CD4-positive, alpha-beta T cell treated with Interleukin-6 at 100 ng/mL for 8 hours (primary cell): ENCODE measurements around the gene NFKB1.
A peak's percentile ranks its signal among the peaks of the same experiment; 100 is the strongest.
"Not testable (repeated sequence)": the region's sequence is repeated elsewhere in the genome, so short reads cannot be mapped to it uniquely, and the experiment has no call there.

Experiments used
- DNase-seq: peaks from one replicate; pipeline ENCODE4 v3.0.0-alpha.2; 2020; ENCODE audit warnings: mixed read lengths, low spot score

The NFKB1 gene, protein sequence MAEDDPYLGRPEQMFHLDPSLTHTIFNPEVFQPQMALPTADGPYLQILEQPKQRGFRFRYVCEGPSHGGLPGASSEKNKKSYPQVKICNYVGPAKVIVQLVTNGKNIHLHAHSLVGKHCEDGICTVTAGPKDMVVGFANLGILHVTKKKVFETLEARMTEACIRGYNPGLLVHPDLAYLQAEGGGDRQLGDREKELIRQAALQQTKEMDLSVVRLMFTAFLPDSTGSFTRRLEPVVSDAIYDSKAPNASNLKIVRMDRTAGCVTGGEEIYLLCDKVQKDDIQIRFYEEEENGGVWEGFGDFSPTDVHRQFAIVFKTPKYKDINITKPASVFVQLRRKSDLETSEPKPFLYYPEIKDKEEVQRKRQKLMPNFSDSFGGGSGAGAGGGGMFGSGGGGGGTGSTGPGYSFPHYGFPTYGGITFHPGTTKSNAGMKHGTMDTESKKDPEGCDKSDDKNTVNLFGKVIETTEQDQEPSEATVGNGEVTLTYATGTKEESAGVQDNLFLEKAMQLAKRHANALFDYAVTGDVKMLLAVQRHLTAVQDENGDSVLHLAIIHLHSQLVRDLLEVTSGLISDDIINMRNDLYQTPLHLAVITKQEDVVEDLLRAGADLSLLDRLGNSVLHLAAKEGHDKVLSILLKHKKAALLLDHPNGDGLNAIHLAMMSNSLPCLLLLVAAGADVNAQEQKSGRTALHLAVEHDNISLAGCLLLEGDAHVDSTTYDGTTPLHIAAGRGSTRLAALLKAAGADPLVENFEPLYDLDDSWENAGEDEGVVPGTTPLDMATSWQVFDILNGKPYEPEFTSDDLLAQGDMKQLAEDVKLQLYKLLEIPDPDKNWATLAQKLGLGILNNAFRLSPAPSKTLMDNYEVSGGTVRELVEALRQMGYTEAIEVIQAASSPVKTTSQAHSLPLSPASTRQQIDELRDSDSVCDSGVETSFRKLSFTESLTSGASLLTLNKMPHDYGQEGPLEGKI

DNA sequence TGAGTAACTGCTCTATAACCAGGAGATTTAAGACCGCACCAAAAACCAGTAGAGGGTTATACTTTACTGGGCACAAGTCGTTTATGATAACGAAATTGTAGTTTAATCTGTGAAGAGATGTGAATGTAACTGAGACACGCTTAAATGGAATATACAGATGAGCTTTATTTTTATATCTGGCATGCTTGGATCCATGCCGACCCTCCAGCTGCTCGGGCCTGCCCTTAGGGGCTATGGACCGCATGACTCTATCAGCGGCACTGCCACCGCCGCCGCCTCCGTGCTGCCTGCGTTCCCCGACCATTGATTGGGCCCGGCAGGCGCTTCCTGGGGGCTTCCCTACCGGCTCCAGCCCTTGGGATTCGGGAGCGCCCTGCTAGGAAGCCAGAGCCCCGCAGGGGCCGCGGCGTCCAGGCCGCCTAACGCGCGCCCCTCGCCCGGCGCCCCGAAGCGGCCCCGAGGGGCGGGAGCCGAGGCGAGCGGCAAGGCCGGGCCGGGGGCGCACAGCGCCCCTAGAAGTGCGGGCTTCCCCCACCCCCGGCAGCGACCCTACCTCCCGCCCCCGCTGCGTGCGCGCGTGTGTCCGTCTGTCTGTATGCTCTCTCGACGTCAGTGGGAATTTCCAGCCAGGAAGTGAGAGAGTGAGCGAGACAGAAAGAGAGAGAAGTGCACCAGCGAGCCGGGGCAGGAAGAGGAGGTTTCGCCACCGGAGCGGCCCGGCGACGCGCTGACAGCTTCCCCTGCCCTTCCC, at the start of gene NFKB1:
NFKB1 (plus strand) TSS at position 664 of the 751 bp plus-strand sequence. CDS start 24,160 bp downstream, outside the sequence.
- DNase-seq, result peak; percentile 80

DNA sequence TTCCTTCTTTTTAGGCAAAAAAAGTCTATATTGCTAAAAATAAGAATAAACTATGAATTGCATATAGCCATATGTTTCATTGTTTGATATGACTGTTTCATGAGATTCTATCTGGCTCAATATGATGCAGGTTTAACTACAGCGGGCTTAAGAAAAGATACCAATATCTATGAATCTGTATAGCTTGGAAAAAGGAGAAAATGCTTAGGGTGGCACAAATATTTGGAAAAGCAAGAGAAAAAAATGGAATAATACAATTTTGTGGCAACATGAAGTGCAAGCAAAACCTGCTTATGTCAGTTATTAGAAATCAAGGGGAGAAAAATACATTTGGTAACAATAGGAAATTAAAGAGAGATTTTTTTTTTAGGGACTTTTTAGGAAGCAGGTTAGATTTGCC, 48.3 kb upstream of the NFKB1 start:
- DNase-seq, result no peak

DNA sequence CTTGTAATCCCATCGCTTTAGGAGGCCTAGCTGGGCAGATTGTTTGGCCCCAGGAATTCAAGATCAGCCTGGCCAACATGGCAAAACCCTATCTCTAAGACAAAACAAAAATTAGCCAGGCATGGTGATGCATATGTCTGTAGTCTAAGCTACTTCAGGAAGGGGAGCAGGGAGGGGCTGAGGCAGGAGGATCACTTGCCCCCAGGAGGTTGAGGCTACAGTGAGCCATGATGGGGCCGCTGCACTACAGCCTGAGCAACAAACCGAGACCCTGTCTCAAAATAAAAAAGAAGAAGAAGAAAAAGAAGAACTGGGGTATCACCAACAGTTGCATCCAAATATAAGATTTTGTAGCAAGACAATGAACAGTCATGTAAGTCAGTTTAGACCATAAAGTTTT, 47.3 kb upstream of the NFKB1 start:
- DNase-seq, result no peak

DNA sequence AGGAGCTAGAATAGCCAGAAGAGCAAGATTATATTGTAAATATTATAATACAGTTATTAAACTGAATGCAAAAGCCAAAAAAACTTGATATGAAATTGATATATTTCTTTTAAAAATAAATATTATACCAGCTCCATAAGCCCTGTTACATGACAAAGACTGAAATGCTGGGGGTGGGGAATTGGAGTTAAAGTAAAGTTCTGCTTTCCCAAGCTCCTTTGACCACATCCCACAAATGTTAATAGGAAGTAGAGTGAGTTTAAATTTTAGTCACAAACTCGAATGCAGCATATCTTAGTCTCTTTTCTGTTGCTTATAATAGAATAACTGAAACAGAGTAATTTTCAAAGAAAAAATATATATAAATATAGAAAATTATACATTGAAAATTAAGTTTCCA, 46.9 kb upstream of the NFKB1 start:
- DNase-seq, result no peak

DNA sequence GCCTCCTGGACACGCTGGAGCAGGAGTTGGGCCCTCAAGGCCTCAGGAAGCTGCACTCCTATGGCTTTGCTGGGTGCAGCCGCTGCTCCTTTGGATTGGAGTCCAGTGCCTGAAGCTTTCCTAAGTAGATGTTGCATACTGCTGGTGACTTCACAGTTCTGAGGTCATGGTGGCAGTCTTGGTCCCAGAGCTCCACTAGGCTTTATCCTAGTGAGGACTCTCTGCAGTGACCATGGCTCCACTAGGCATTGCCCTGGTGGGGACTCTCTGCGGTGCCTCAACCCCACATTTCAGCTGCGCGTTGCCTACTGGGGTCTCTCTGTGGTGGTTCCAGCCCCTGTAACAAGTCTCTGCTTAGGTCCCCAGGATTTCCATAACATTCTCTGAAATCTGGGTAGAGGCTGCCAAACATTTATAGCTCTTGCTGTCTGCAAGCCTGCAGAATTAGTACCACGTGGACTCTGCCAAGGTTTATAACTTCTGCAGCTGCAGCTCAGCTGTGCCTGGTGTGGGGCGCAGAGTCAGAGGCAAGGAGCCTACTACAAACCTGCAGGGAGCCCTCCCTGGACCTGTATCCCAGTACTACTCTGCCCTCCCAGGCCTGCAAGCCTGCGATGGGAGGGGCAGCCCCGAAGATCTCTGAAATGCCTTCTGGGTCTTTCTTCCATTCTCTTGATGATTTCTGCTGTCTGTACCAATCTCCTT, 46.0 kb upstream of the NFKB1 start:
- DNase-seq, result no peak

DNA sequence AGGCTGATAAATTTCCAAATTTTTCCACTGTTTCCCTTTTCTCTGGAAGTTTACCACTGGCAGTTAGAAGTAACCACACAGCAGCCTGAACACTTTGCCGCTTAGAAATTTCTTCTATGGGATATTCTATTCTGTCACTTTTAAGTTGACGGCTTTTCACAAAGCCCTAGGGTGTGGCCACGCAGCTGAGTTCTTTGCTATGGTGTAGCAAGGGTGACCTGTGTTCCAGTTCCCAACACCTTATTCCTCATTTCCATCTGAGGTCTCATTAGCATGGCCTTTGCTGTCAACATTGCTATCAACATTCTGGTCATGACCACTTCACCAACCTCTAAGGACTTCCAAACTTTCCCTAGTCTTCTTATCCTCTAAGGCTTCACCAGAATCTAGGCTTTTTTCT, 45.4 kb upstream of the NFKB1 start:
- no peak for DNase-seq

DNA sequence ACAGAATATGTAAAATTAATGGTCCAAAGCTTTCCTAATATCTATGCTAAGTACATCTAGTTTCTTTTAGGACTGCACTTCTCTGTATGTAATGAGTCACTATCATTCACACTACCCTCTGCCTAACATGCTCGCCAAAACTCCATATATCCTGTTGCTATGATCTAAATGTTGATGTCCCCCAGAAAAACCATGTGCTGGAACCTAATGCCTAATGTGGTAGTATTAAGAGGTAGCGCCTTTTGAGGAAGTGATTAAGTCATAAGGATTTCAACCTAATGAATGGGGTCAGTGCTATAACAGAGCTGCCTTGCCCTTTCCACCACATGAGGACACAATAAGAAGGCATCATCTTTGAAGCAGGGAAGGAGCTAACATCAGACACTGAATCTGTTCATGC, 34.9 kb upstream of the NFKB1 start:
- no peak for DNase-seq

DNA sequence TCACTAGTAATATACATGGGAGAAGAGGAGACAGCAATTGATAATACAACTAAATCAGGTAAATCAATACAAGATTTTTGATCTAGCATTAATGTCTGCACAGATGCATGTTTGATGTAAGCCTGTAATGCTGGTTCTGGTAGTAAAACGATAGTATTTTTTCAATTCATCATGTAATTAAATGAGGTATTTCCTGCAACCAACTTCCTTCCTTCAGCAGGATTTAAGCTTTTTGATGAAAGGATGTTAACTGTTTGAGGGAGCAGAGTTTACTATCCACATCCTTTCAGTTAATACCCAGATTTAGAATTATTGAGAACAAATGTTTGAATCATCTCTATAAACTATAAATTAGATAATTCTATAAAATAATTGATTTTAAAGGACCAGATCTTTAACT, 31.4 kb upstream of the NFKB1 start:
- peak; percentile 11 for DNase-seq

DNA sequence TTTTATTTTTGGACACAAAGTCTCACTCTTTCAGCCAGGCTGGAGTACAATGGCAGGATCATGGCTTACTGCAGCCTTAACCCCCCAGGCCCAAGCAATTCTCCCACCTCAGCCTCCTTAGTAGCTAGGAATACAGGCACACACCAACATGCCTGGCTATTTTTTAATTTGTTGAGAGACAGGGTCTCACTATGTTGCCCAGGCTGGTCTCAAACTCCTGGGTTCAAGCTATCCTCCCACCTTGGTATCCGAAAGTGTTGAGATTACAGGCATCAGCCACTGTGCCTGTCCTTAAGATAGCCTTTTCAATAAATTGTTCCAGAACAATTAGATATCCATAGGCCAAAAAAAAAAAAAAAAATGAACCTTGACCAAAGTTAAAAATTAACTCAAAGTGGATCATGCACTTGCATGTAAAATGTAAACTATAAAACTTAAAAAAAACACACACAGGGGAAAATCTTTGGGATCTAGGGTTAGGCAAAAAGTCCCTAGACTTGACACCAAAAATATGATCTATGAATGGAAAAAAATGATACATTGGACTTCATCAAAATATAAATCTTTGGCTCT, 28.6 kb upstream of the NFKB1 start:
- no peak for DNase-seq

DNA sequence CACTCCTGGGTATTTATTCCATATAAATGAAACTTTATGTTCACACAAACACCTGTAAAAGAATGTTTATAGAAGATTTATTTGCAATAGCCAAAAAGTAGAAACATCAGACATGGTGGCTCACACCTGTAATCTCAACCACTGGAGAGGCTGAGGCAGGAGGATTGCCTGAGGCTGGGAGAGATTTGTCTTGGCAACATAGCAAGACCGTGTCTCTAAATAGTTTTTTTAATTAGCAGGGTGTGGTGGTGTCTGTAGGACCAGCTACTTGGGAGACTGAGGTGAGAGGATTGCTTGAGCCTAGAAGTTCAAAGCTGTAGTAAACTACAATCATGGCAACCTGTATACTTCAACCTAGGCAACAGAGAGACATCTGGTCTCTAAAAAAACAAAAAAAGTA, 27.7 kb upstream of the NFKB1 start:
- DNase-seq, result no peak

DNA sequence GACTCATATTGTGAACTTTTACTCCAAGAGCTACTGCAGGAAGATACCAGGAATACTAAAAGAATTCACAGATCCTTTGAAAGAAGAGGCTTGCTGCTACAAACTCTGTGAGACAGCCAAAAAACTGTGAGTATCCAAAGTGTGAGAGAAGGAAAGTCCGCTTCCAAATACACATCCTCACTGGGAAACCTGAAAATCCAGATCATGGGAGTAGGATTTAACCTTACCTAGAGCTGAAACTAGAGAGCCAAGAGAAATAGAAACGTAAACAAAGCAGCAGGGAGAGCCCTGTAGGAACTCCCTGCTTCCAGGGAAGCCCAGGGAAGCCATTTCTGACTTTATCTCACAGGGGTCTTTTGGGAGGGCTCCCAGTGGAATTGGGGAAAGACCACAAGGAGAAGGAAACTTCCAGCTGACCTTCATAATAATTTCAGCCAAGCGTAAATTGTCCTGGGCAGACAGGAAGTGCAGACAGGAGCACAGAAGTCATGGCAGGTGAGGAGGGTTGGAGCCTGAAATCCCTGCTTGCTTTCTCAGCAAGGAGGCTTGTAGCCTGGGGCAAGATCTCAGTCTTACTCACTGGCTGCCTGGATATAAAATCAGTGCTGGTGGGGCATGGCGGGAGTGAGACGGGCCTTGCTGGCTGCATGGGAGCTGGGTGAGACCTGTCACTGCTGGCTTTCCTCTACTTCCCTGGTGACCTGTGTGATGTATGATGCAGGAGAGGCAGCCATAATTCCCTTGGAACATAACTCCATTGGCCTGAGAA, 26.2 kb upstream of the NFKB1 start:
- DNase-seq, result no peak

DNA sequence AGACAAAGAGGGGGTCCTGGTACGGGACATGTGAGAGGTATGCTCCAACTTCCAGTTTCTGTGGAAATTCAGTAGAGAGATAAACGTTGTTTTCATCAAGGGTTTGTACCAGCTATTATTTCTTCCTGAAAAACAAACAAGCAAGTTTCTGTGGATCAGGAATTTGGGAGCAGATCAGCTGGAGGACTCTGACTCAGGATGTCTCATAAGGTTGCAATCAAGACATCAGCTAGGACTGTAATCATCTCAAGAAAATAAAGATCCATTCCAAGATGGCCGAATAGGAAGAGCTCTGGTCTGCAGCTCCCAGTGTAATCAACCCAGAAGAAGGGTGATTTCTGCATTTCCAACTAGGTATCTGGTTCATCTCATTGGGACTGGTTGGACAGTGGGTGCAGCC, 23.5 kb upstream of the NFKB1 start:
- no peak for DNase-seq

DNA sequence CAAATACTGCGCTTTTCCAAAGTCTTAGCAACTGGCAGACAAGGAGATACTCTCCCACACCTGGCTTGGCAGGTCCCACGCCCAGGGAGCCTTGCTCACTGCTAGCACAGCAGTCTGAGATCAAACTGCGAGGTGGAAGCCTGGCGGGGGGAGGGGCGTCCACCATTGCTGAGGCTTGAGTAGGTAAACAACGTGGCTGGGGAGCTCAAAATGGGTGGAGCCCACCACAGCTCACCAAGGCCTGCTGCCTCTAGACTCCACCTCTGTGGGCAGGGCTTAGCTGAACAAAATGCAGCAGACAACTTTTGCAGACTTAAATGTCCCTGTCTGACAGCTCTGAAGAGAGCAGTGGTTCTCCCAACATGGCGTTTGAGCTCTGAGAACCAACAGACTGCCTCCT, 23.0 kb upstream of the NFKB1 start:
- DNase-seq, result no peak

DNA sequence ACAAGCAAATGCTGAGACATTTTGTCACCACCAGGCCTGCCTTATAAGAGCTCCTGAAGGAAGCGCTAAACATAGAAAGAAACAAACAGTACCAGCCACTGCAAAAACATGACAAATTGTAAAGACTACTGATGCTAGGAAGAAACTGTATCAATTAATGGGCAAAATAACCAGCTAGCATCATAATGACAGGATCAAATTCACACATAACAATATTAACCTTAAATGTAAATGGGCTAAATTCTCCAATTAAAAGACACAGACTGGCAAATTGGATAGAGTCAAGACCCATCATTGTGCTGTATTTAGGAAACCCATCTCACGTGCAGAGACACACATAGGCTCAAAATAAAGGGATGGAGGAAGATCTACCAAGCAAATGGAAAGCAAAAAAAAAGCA, 21.3 kb upstream of the NFKB1 start:
- DNase-seq, result not testable (repeated sequence)

DNA sequence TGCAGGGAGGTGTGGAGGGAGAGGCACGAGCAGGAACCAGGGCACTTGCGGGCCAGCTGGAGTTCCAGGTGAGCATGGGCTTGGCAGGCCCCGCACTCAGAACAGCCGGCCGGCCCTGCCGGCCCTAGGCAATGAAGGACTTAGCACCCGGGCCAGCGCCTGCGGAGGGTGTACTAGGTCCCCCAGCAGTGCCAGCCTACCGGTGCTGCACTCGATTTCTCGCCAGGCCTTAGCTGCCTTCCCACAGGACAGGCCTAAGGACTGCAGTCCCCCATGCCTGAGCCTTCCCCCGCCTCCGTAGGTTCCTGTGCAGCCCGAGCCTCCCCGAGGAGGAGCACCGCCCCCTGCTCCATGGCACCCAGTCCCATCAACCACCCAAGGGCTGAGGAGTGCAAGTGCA, 18.0 kb upstream of the NFKB1 start:
- no peak for DNase-seq

DNA sequence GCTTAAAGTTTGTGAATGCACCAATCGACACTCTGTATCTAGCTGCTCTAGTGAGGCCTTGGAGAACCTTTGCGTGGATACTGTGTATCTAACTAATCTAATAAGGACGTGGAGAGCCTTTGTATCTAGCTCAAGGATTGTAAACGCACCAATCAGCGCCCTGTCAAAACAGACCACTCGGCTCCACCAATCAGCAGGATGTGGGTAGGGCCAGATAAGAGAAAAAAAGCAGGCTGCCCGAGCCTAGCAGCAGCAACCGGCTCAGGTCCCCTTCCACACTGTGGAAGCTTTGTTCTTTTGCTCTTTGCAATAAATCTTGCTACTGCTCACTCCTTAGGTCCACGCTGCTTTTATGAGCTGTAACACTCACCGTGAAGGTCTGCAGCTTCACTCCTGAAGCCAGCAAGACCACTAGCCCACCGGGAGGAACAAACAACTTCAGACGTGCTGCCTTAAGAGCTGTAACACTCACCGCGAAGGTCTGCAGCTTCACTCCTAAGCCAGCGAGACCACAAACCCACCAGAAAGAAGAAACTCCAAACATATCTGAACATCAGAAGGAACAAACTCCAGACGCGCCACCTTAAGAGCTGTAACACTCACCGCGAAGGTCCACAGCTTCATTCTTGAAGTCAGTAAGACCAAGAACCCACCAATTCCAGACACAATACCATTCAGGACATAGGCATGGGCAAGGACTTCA, 17.0 kb upstream of the NFKB1 start:
- DNase-seq, result not testable (repeated sequence)

DNA sequence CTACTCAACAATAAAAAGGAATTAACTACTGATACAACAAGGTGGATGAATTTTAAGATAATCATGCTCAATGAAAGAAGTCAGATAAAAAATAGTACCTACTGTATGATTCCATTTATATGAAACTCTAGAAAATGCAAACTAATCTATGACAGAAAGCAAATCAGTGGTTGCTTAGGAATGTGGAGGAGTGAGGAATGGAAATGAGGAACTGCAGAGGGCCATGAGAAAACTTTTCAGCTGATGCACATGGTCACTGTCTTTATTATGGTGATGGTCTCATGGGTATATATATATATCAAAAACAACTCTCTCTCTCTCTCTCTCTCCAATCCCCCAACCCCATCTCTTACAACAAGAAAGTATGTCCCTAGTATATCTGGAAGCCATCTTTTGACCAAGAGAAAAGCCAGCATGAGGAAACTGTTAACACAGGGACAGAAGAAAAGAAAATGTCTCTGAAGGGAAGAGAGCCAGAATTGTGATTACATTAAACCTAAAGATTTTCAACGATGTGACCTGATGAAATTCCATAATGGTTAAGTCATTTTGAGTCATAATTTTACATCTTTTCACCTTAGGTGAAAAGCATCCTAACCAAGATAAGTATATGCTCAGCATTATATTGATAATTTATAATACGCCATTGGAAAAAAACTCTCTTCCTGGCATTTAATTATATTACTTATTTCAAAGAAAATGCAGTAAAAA, 8.5 kb upstream of the NFKB1 start:
- no peak for DNase-seq

DNA sequence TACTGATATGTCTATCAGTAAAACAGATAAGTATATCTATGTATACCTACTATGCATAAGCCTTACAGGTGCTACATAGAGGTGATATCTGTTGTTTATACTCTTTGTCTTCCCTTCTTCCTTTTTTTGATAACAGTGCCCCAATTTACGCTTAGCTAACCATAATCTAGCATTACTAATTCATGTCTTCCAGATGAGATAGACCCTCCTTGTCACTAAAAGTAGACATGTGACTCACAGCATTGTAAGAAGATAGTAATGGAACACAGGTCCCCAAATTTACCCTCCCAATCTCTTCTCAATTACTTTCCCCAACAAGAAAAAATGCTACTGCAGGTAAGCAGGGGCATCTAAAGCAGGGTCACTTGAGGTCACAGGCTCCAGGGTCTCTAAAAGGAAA, 7.9 kb upstream of the NFKB1 start:
- DNase-seq, result no peak

DNA sequence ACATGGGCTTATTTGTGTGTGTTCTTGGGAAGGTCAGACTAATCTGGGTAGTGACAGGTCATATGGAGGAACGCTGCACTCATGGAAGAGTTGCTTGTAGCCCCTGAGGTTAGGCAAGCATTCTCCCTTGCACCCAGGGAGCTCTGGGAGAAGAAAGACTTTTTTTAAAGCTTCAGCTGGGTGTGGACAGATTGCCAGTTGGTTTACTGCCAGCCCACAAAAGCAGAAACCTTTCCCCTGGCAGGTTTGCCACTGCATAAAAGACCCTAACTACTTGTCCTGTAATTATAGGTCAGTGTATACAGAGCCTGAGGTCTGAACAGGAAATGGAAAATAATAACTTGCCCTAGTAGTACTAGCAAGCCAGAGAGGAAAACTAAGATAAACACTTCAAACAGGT, 7.4 kb upstream of the NFKB1 start:
- DNase-seq, result no peak
